Endodermal cell (in vitro differentiated cells): ENCODE data around the gene ROBO1. TPM values are rescaled to one million over a fixed set of nuclear protein-coding genes. Genes with fewer than 3 reads are reported as not detected.
A peak's percentile ranks its signal among the peaks of the same experiment; 100 is the strongest.

Source experiments
- DNase-seq: peaks from one replicate; pipeline ENCODE4 v3.0.0-alpha.2; 2017
- H3K27ac ChIP-seq: 2 replicates; pipeline ENCODE4 v1.5.1; 2013; ENCODE audit warnings: mild to moderate bottlenecking, low read depth, low read length, moderate library complexity
- H3K27me3 ChIP-seq: 2 replicates; pipeline ENCODE4 v1.6.1; 2013; ENCODE audit warnings: mild to moderate bottlenecking, low read length, moderate library complexity; ENCODE audit not compliant: insufficient read depth, control insufficient read depth, poor library complexity, severe bottlenecking
- H3K36me3 ChIP-seq: 2 replicates; pipeline ENCODE4 v1.7.0; 2013; ENCODE audit warnings: mild to moderate bottlenecking, low read length, moderate library complexity; ENCODE audit not compliant: control insufficient read depth, insufficient read depth
- H3K4me1 ChIP-seq: one replicate; pipeline ENCODE4 v1.7.0; 2013; ENCODE audit warnings: low read length; ENCODE audit not compliant: control insufficient read depth, insufficient read depth
- H3K4me3 ChIP-seq: 2 replicates; pipeline ENCODE4 v1.5.1; 2013; ENCODE audit warnings: mild to moderate bottlenecking, low read length, moderate library complexity
- H3K9ac ChIP-seq: 2 replicates; pipeline ENCODE4 v1.6.1; 2013; ENCODE audit warnings: mild to moderate bottlenecking, low read length, moderate library complexity; ENCODE audit not compliant: poor library complexity, severe bottlenecking; ENCODE audit errors: extremely low read depth
- H3K9me3 ChIP-seq: 2 replicates; pipeline ENCODE4 v1.6.1; 2013; ENCODE audit warnings: mild to moderate bottlenecking, low read length, moderate library complexity; ENCODE audit not compliant: control insufficient read depth
- H3K27ac Mint-ChIP-seq: 2 replicates; pipeline ENCODE4 v1.8.0; 2020; ENCODE audit warnings: mixed read lengths
- H3K27me3 Mint-ChIP-seq: 2 replicates; pipeline ENCODE4 v1.8.0; 2021; ENCODE audit warnings: mild to moderate bottlenecking, mixed read lengths; ENCODE audit not compliant: insufficient read depth
- H3K36me3 Mint-ChIP-seq: 2 replicates; pipeline ENCODE4 v1.8.0; 2020; ENCODE audit warnings: low read depth, mixed read lengths
- H3K4me1 Mint-ChIP-seq: 2 replicates; pipeline ENCODE4 v1.8.0; 2020; ENCODE audit warnings: mixed read lengths
- H3K4me3 Mint-ChIP-seq: 2 replicates; pipeline ENCODE4 v1.8.0; 2020; ENCODE audit warnings: mild to moderate bottlenecking, moderate library complexity, mixed read lengths
- H3K9me3 Mint-ChIP-seq: 2 replicates; pipeline ENCODE4 v1.8.0; 2020; ENCODE audit warnings: mild to moderate bottlenecking, mixed read lengths
- CTCF ChIP-seq: fragments of 200-600 bp; sonication (generic); conservative IDR thresholded peaks from 2 replicates; pipeline ENCODE4 v1.5.0; 2021; ENCODE audit warnings: antibody characterized with exemption, mild to moderate bottlenecking
- WGBS, 2 experiments: methylation state at CpG; one replicate each; pipeline versions ENCODE4 v1.1.5 to v1.1.7; 2013; ENCODE audit warnings: missing lambda C conversion rate in 2 of 2, mixed read lengths in 1 of 2; ENCODE audit not compliant: insufficient coverage in 1 of 2, insufficient read length in 1 of 2; 5-methylcytosine and 5-hydroxymethylcytosine counted together
- total RNA-seq, 2 donors: library from RNA; stranded (reverse); fragmentation: NEBNext Ultra II Directional in 1 of 2; extraction: Animal tissue kit (Norgen Biotek cat#: 25700) in 1 of 2; gene quantifications; 2 replicates in 1 of 2; 3 replicates in 1 of 2; pipeline ENCODE4 v1.2.1, GENCODE V29; 2021

Gene ROBO1
- total RNA-seq, 2 donors from 2014 or later, result 74.8 to 75.9 TPM

- Mint-ChIP-seq H3K27ac (no peak overlapping the region), H3K9me3 (no peaks in the 10 kb centered on the region), H3K4me3 (no peak overlapping the region), H3K36me3 (no peaks in the 10 kb centered on the region), H3K4me1 (peaks cover 11% of the 10 kb centered on the region), H3K27me3 (no peaks in the 10 kb centered on the region)
- 91 to 100% methylated on average over 2 to 3 of the region's 3 CpGs for WGBS, 2 experiments
- H3K27me3 ChIP-seq, result no peaks in the 10 kb centered on the region
- no peak for TF ChIP-seq CTCF
- no peaks in the 10 kb centered on the region for H3K9me3 ChIP-seq
- H3K9ac ChIP-seq, result no peak overlapping the region
- H3K36me3 ChIP-seq, result no peaks in the 10 kb centered on the region
- no peak overlapping the region for H3K27ac ChIP-seq
- peaks cover 3% of the 10 kb centered on the region for H3K4me1 ChIP-seq
- no peak for DNase-seq
- no peak overlapping the region for H3K4me3 ChIP-seq
Observed at GRCh38 chr3:78845605-78846004, 922.2 kb downstream of the ROBO1 start.

GRCh38 chr3:78844307-78844706 is 923.5 kb downstream of the ROBO1 start:
- WGBS, 2 experiments, result 88 to 95% methylated on average over 3 to 4 of the region's 4 CpGs

GRCh38 chr3:78839693-78840092 is 928.1 kb downstream of the ROBO1 start:
- 40 to 80% methylated on average over 2 to 3 of the region's 3 CpGs for WGBS, 2 experiments
- H3K9ac ChIP-seq, result no peak overlapping the region
- no peak overlapping the region for H3K4me3 ChIP-seq
- no peaks in the 10 kb centered on the region for H3K9me3 Mint-ChIP-seq
- peaks cover 9% of the 10 kb centered on the region for H3K4me1 Mint-ChIP-seq
- H3K36me3 Mint-ChIP-seq, result no peaks in the 10 kb centered on the region
- no peaks in the 10 kb centered on the region for H3K9me3 ChIP-seq
- peak overlapping the region; percentile 19 for H3K27ac ChIP-seq
- H3K4me3 Mint-ChIP-seq, result no peak overlapping the region
- no peaks in the 10 kb centered on the region for H3K4me1 ChIP-seq
- no peaks in the 10 kb centered on the region for H3K36me3 ChIP-seq
- no peaks in the 10 kb centered on the region for H3K27me3 ChIP-seq
- no peak overlapping the region for H3K27ac Mint-ChIP-seq
- no peak for DNase-seq
- H3K27me3 Mint-ChIP-seq, result no peaks in the 10 kb centered on the region
- TF ChIP-seq CTCF, result no peak

More at GRCh38 chr3:78844307-78844706, 923.5 kb downstream of the ROBO1 start:
- no peaks in the 10 kb centered on the region for H3K27me3 Mint-ChIP-seq
- no peaks in the 10 kb centered on the region for H3K9me3 Mint-ChIP-seq
- H3K27ac Mint-ChIP-seq, result no peak overlapping the region
- H3K9me3 ChIP-seq, result no peaks in the 10 kb centered on the region
- peaks cover 3% of the 10 kb centered on the region for H3K4me1 ChIP-seq
- no peaks in the 10 kb centered on the region for H3K36me3 ChIP-seq
- DNase-seq, result no peak
- peaks cover 11% of the 10 kb centered on the region for H3K4me1 Mint-ChIP-seq
- H3K9ac ChIP-seq, result no peak overlapping the region
- H3K27me3 ChIP-seq, result no peaks in the 10 kb centered on the region
- H3K4me3 ChIP-seq, result no peak overlapping the region
- no peak for TF ChIP-seq CTCF
- no peak overlapping the region for H3K27ac ChIP-seq
- H3K4me3 Mint-ChIP-seq, result no peak overlapping the region
- H3K36me3 Mint-ChIP-seq, result no peaks in the 10 kb centered on the region
